GM18511 (cell line): Measurements from ENCODE around the gene PMEPA1.
A peak's percentile ranks its signal among the peaks of the same experiment; 100 is the strongest.

Source experiments
- ATAC-seq: cut with Tn5 transposase; IDR thresholded peaks from one replicate; pipeline ENCODE4 v1.9.1; 2021; ENCODE audit warnings: mild to moderate bottlenecking, moderate library complexity; ENCODE audit not compliant: unreplicated experiment

PMEPA1 gene

DNA sequence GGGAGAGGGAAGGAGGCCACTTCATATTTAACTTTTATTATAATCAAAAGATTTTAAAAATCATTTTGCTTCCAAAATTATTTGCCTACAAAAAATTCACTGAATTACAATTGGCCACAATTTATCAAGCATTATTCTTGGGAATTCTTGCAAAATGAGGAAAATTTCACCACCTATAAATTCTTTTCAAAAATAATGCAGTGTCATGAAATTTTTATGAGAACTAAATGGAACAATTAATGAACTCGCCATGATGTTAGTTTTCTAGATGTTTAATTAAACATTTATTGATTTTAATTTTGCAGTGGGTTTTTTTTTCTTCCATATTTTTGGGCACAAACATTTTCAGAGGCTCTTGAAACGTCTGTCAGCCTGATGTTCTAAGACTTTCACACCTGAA lies 83.8 kb downstream of the PMEPA1 start:
- ATAC-seq: no peak

DNA sequence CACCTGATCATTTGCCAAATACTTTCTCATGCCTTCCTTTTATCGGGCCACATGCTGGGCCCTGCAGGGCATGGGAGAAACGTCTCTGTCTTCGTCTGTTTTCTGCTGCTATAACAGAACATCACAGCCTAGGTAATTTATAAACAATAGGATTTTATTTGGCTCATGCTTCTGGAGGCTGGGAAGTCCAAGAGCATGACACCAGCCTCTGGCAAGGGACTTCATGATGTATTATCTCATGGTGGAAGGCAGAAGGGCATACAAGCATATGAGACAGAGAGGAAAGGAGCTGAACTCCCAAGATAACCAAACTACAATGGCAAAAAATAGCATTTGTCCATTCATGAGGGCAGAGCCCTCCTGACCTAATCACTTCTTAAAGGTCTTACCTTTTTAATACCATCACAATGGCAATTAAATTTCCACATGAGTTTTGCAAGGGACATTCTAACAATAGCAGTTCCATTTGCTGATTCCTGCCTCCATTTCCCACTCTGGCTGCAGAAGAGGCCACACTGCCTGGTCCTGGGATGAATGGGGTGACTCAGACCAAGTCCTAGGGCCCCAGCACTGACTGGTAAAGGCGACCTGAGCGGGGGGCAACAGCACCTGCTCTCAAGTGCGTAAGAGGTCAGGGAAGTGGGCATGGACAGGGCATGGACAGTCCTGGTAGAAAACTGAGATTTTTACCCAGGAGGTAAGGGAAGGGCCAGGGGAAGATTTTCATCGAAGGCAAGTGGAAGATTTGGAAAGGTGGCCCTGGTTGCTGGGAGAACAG lies 84.4 kb downstream of the PMEPA1 start:
- no peak for ATAC-seq

DNA sequence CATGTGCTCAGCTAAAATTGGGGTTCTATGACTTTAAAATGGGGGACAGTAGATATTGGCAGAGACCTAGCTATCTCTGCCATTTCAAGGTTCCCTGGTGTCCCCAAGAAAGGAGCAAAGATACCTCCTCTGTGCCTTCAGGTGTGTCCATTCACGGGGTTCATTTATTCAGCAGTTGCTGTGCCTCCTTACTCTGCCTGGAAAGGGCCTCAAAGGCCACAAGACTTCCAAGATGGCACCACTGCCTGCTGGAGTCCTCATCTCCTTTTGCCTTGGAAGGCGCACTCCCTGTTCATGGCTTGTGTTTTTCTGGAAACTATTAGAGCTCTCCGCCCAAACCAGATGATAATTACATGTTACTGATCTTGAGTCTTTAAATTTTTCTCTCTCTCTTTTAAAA lies 85.7 kb downstream of the PMEPA1 start:
- no peak for ATAC-seq

DNA sequence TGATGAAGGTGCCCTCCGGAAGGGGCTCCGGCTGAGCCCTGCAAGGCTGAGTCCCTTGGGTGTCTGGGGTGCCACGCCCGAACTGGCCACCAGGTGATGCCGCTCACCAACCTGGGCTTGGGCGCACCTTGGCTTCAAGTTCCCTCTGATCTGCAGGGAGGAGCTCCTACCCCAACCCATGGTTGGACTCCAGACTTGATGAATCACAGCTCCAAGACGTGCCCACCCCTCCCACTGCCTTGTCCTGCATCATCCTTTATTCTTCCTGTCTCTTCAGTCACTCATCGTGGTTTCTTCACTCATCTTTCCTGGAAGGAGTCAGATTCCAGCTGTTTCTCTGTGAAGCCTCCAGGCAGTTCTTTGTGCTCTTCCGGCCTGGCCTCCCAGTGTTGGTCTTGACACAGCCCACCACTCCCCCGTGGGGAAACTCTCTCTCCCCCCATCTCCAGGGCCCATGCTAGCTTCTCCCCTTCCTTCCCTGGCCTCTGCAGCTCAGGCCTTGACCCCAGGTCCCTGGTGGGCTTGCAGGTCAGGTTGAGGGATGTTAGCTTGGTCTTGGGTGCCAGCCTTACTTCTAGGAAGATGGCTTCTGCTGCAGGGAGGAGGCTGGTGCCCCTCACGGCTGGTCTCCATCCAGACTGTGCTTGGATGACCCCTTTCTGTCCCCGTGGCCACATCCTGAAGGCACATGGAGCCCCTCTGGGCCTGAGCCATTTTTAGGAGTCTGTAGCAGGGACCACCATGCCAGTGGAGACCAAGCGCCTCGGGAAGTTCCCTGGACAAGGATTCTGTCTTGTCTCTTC lies 87.0 kb downstream of the PMEPA1 start:
- no peak for ATAC-seq

DNA sequence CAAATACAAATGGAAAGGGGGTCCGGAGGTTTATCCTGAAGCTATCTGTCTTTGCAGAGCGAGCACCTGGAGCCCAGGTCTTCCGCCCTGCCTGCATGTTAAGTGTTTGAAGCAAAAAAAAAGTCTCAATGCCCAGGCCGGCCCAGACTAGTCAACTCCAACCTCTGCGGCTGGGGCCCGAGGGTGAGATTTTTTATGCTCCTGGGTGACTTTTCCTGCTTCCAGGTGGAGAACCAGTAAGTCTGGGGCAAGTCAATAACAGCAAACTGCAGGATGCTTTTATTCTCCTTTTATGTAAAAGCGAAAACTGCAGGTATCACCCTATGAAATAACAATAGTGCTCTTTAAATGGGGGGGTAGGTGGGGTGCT lies 87.6 kb downstream of the PMEPA1 start:
- ATAC-seq: no peak

DNA sequence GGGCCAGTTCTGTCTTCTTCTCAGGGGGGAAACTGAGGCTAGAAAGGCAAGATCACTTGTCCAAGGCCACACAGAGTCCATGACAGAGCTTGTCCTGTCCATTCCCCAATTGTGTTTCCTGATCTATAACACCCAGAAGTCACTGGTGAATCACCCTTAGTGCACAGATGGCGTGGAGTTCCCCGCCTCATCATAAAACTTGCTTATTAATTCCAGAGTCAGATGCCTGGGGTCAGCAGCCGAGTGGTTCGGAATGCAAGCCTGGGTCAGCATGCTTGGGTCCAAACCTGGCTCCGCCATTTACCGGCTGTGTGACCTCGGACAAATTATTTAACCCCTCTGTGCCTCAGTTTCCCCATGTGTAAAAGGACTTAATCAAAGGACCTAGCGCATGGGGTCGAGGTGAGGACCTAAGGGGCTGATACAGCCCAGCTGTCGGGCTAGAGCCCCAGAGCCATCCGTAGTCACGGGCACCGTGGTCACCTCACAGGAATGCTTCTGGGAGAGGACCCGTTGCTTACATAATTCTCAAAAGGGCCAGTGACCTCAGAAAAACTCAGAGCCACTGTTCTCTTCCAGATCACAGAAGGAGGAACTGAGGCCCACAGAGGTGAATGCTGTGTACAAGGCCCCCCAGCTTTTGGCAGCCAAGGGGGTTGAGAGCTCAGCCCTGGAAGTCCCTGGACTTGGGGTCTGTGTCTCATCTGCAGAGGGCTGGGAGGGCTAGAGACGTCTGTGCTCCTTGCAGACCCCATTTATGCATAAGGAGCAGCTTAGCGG lies 88.2 kb downstream of the PMEPA1 start:
- ATAC-seq: no peak

DNA sequence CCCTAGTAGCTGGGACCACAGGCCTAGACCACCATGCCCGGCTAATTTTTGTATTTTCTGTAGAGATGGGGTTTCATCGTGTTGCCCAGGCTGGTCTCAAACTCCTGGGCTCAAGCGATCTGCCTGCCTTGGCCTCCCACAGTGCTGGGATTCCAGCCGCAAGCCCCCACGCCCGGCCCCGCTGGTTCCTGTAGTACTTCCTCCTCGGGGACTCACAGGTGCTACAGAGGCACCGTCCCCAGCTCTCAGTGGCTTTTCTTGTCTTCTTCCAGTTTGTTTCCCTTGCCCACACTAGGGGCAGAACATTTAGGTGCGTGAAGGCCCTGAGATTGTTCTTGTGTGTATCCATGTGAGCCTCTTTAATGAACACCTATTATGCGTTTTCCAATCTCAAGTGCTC lies 88.8 kb downstream of the PMEPA1 start:
- ATAC-seq: no peak

DNA sequence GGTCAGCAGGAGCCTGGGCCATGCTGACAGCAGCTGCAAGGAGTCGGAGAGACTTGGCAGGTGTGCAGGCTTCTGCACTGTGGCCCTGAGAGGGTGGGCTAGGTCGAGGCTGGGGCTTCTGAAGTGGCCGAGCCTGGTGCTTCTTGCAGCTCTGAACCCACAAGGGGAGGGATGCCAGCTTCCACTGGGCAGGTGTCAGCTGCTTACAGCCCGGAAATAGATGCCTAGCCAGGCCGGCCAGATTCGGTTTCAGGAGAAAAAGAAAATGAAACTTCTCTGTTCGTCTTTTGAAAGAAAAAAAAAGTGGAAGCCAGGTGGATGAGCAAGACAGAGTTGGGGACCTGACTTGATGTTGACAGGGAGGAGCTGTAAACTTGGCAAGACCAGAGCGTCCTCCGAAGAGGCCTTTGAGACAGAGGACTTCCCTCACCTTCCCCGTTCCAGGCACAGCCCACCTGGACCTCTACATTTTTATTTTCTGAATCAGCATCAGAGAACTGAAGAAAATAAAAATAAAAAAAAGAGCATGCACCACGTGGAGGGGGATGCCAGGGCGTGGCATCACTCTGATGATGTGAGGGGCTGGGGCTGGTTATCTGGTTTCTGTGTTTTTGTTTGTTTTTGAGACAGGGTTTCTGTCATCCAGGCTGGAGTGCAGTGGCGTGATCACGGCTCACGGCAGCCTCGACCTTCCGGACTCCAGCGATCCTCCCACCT lies 89.4 kb downstream of the PMEPA1 start, which contains the start of gene ZBP1:
Gene ZBP1, minus strand, starts transcription at position 153 of the 717 bp plus-strand sequence. Its CDS starts 131 bp downstream, at position 22.
- peak; percentile 64 for ATAC-seq

DNA sequence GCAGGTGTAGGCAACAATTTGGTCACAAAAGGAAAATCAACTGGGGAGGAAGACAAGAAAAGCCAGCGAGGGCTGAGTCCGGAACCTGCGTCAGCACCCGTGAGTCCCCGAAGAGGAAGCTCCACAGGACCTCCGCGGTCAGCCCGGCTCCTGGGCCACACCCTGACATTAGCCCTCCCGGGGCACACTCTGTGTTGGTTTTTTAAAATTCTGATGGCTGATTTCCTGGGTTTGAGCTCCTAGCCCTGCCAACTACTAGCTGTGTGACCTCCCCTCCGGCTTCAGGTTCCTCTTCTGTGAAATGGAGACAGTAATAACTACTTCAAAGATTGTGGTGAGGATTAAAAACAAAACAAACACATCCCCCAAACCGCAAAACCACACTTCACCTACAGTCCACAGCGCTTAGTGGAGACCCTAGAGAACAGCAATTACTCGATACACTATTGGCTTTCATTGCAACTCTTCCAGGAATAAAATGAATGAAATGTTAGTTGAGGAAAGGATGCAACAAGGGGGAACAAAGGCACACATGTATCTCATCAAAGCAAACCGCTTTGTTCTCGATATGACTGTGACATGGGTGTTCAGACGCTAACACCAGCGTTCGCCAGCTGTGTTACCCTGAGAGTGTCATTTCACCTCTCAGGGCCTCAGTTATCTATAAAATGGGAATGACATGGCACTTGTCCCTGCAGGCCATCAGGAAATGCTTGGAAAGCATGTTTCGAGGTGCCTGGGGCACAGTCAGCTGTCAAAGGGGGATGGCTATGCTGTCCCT lies 90.6 kb downstream of the PMEPA1 start:
- peak; percentile 71 for ATAC-seq

DNA sequence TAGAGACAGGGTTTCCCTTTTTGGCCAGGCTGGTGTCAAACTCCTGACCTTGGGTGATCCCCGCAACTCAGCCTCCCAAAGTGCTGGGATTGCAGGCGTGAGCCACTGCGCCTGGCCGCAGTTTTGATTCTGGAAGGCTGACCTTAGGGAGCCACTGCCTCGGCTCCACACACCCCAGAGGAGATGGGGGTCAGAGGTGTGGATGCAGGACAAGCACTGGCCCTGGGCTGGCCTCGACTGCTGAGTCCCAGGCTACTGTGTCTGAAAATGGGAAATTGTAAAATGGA lies 91.1 kb downstream of the PMEPA1 start:
- no peak for ATAC-seq

DNA sequence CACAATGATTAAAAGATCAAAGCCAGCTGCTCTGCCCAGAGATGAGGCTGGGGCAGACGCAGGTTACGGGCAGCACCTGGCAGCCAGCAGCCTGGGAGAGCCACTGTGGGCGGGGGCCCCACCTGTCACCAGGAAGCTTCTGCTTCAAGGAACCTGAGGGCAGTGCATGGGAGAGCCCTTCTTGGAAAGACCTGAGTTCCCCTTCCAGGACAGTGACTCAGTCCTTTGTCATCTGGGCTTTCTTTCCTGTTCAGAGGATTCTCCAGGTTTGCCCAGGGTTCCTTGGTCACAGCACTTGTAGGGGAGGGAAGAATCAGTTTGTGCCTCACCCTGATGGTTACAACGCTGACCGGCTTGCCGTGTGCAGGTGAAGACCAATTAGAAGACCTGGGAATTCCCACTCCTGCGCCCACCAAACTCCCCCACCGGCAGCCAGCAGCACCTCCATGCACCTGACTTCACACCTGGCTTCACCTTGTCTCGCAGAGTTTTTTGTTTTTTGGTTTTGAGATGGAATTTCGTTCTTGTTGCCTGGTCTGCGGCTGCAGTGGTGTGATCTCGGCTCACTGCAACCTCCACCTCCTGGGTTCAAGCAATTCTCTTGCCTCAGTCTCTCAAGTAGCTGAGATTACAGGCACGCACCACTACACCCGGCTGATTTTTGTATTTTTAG lies 91.6 kb downstream of the PMEPA1 start:
- no peak for ATAC-seq

DNA sequence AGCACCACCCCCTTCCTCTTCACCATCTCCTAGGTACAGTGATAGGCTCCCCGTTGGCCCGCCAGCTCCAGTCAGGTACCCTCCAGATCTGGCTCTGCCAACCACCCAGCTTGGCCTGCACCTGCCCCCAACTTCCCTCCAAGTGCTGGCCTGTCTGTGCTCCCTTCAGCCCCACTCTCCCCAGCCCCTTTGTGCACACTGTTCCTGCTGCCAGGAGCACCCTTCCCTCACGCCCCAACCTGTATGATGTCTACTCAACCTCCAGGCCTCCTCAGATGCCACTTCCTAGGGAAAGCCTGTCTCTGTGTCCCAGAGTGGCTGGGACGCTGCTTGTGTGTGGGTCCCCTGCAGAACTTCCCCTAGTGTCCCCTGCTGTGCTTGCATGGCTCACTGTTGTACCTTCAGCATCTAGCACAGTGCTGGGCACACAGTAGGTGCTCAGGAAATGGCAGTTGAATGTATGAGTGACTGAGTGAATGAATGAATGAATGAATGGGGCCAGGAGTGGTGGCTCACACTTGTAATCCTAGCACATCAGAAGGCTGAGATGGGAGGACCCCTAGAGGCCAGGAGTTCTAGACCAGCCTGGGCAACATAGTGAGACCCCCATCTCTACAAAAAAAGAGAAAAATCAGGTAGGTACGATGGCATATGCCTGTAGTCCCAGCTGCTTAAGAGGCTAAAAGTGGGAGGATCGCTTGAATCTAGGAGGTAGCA lies 92.6 kb downstream of the PMEPA1 start:
- ATAC-seq: no peak

DNA sequence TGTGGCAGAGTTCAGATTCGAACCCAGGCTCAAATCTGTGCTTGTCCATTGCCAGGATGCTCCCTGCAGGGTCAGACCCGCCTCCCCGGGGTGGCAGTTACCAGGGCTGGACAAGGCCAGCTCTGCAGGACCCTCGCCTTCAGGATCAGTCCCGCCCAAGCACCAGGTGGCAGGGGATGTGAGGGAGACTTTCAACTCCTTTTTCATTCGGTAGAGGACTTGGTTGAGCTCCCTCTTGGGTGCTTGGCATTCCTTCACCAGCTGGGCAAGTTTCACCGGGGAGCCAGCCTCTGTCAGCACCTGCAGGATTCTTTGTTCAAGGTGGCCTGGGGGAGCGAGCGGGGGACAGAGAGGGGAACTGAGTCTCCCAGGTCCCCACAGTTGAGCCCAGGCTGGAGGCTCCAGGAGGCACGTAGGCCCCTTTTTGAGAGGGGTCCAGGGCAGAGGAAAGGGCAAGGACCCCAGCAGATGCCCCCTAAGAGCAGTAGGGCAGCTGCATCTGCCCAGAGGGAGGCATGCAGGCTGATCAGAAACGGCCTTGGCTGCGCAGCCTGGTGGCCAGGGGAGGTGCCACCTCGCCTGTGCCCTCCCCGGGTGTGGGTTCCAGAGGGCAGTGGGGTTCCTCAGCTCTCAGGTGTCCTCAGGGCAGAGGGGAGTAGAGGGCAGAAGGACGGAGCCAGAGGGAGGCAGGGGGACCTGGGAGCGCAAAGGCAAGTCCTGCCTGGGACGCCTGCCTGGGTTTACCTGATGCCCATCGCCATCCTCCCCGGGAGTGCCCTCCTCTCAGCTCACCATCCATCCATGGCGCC lies 93.5 kb downstream of the PMEPA1 start:
- no peak for ATAC-seq

DNA sequence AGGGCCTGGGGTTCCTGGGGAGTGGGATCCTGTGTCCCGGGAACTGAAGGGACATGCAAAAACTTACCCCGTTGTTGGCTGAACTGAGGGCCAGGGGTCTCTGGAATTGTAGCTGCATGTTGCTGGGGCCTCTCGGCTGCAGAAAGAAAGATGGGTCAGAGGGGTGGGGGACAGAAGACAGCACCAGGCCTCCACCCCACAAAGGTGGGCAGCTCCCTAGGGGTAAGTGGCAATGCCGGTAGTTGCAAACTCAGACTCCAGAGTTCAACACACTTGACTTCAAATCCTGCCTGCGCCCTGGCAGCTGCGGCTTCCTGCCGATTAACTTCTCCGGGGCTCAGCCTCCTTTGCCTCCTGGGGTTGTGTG lies 94.4 kb downstream of the PMEPA1 start:
- ATAC-seq: no peak

DNA sequence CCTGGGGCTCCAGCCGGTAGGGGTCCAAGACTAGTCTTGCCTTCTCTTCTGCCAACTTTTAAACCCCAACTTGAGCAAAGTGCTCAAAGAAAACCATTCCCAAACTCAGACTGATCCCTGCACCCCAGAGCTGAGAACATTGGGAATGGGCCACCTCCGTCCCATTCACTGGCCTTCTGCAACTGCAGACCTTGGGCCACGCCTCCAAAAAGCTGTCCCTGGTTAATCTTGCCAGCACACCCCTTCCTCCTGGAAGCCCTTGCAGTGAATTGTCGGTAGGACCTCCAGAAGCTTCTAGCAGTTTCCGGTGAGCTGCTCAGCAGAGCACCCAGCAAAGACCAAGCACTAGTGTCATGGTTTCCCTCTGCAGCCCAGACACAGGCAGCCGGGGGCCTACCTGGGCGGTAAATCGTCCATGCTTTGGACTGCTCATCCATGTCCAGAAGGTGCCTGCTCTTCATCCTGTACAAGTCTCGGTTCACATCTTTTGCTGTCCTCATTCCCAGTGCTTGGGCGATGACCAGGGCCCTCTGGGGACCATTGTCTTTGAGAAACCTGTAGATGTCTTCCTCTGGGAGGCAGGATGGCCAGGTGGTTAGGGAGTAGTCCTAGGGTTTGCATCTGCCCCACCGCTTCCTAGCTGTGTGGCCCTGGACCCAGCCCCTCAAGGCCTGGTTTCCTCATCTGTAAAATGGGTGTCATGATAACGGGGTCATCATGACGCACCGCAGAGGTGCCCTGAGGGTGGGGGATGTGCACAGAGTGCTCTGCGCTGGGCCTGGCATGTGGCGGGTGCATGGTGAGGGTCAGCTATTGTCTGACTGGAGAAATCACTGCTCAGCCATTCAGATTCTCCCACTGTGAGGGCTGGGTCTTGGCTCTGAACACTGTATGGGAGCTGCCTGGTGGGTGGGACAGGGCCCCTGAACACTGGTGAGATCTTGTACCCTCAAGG lies 95.0 kb downstream of the PMEPA1 start:
- ATAC-seq: no peak

DNA sequence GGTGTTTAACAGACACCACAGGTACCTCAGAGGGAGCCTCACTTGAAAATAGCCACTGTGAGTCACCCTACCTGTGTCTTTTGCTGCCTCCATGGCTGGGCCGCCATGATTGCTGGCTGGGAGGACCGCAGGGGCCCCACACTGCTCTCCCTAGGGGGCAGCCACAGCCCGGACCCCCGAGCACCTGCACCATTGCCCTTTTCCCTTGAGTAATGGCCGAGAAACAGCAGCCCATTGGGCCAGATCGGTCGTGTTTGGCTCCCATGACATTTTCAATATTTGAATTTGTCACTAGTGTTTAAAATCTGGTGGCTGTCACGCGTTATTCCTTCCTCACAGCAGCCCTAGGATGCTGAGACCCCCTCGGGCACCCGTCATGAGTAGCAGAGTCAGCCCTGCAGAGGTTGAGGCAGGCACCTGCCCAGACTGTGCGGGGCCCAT lies 96.3 kb downstream of the PMEPA1 start:
- ATAC-seq: no peak

DNA sequence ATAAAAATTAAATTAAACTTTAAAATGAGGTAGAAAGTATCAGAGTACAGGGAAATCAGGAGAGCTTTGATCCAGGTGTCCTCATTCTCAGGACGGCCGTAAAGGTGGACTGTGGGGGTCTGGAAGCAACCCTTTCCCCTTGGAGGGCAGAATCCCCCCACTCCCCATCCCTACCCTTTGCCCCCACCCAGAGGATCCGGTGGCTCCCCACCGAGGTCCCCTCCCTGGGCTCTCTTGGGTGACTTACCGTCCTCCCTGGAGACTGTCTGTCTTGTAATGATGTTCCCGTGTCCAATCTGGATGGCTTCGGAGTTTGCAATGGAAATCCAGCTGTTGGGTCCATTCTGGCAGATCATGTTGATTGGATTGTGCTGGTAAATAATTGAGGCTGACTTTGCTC lies 96.9 kb downstream of the PMEPA1 start:
- ATAC-seq: no peak
